ENCODE measurements around the gene FBXO17. TPM values are rescaled to one million over a fixed set of nuclear protein-coding genes. Genes with fewer than 3 reads are reported as not detected.

FBXO17 gene
- total and polyA plus RNA-seq, 9 donors, result 25.0 to 36.7 (median 29.1) TPM

DNA sequence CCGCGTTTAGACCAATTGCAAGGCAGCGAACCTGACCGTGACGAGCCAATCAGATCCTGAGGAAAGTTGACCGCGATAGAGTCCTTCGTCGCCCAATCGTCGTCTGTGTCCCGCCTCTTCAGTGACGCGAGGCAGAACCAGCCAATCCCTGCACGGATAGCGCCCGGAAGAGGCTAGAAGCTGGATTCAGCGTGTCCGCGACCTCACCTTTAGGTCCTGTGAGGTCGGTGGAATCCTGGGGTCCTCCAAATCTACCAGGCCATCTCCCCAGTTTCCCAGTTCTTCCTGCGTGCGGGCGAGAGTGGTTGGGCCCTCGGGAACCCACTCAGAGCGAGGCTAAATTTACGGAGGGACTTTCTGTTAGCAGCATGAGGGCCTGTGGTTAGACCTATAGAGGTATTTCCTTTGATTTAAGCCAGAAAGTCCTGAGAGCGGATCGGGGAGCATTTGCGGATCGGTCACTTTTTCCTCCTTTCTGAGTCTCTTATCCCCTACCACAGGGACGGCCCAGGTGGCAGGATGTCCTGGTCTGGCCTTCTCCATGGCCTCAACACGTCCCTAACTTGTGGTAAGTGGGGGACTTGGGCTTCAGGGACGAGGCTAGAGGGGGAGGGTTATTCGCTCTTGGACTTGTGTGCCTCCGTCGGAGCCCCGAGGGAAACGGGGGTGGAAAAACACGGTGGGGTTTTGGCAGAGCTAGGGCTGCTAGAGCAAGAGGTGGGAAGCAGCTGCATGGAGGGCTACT lies 44.6 kb downstream of the FBXO17 start, which contains the start of gene MRPS12:
Gene MRPS12 (plus strand): TSS at position 169 of the 745 bp plus-strand sequence. CDS start 351 bp downstream, at position 520.
- peaks cover 37% of the 10 kb centered on the region for H3K36me3 ChIP-seq (ENCODE audit: control insufficient read depth, insufficient read depth, low read length)
- peak within 1 kb of the TSS; percentile 95 for H3K27ac ChIP-seq (ENCODE audit: low read length)
- no peaks in the 10 kb centered on the region for H3K27me3 ChIP-seq (ENCODE audit: control insufficient read depth, insufficient read depth, low read length)
- H3K9me3 ChIP-seq (replicated peaks; ENCODE audit: control insufficient read depth, low read depth, low read length), result peaks cover 4% of the 10 kb centered on the region
- DNase-seq, result peak; percentile 100
- peak within 1 kb of the TSS; percentile 81 for H3K4me3 ChIP-seq (ENCODE audit: low read length)
- 2% methylated on average over 28 of the region's 40 CpGs for WGBS (ENCODE audit: insufficient coverage)
- H3K4me1 ChIP-seq (ENCODE audit: control insufficient read depth, insufficient read depth, low read length), result peaks cover 13% of the 10 kb centered on the region

GRCh38 chr19:38929929-38930775 lies 45.4 kb downstream of the FBXO17 start, which contains the start of gene SARS2:
SARS2 (minus strand) TSS chr19:38930763; CDS start chr19:38930736, 27 bp downstream.
- peak; percentile 96 for DNase-seq
- 3% methylated on average over 49 of the region's 49 CpGs for WGBS (ENCODE audit: insufficient coverage)
- no peaks in the 10 kb centered on the region for H3K27me3 ChIP-seq (ENCODE audit: control insufficient read depth, insufficient read depth, low read length)
- H3K9me3 ChIP-seq (replicated peaks; ENCODE audit: control insufficient read depth, low read depth, low read length), result peaks cover 4% of the 10 kb centered on the region
- peaks cover 13% of the 10 kb centered on the region for H3K4me1 ChIP-seq (ENCODE audit: control insufficient read depth, insufficient read depth, low read length)
- H3K36me3 ChIP-seq (ENCODE audit: control insufficient read depth, insufficient read depth, low read length), result peaks cover 44% of the 10 kb centered on the region
- H3K4me3 ChIP-seq (ENCODE audit: low read length), result peak within 1 kb of the TSS; percentile 81
- H3K27ac ChIP-seq (ENCODE audit: low read length), result peak within 1 kb of the TSS; percentile 95

DNA sequence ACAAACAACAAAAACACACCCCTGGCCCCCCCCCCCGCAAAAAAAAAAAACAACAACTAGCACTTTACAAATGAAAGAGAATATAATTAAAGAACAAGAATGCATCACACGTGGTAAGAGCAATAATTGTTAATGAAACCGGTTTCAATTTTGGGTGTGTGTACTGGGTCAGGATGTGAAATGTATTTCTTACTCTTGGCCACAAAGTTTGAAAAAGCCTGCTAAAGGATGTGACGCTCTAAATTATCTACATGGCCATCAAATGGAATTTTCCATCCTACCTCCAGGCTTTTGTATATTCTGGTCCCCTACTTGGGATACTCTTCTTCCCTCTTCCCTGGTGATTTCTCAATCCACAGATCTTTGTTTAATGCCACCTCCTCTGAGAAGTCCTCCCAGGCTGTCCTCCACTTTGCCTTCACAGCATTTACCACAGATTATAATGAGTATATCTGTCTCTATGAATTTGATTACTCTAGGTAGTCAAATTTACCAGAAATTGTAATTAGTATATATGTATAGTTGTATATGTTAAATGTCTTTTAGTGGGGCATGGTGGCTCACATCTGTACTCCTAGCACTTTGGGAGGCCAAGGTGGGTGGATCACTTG lies 47.0 kb downstream of the FBXO17 start:
- Histone ChIP-seq H3K27ac (ENCODE audit: low read length) (no peak overlapping the region), H3K4me3 (ENCODE audit: low read length) (no peak overlapping the region), H3K9me3 (replicated peaks; ENCODE audit: control insufficient read depth, low read depth, low read length) (no peaks in the 10 kb centered on the region), H3K4me1 (ENCODE audit: control insufficient read depth, insufficient read depth, low read length) (peaks cover 13% of the 10 kb centered on the region), H3K27me3 (ENCODE audit: control insufficient read depth, insufficient read depth, low read length) (no peaks in the 10 kb centered on the region), H3K36me3 (ENCODE audit: control insufficient read depth, insufficient read depth, low read length) (peaks cover 43% of the 10 kb centered on the region)
- no peak for DNase-seq
- WGBS (ENCODE audit: insufficient coverage), result 100% methylated on average over 1 of the region's 4 CpGs

- peaks cover 12% of the 10 kb centered on the region for H3K4me1 ChIP-seq (ENCODE audit: control insufficient read depth, insufficient read depth, low read length)
- H3K4me3 ChIP-seq (ENCODE audit: low read length), result no peak overlapping the region
- no peak for DNase-seq
- peaks cover 49% of the 10 kb centered on the region for H3K36me3 ChIP-seq (ENCODE audit: control insufficient read depth, insufficient read depth, low read length)
- WGBS (ENCODE audit: insufficient coverage), result 93% methylated on average over 7 of the region's 7 CpGs
- H3K9me3 ChIP-seq (replicated peaks; ENCODE audit: control insufficient read depth, low read depth, low read length), result no peaks in the 10 kb centered on the region
- no peak overlapping the region for H3K27ac ChIP-seq (ENCODE audit: low read length)
- H3K27me3 ChIP-seq (ENCODE audit: control insufficient read depth, insufficient read depth, low read length), result no peaks in the 10 kb centered on the region
Observed at GRCh38 chr19:38924388-38924787, 51.2 kb downstream of the FBXO17 start.

- Histone ChIP-seq H3K27ac (ENCODE audit: low read length) (no peak overlapping the region), H3K9me3 (replicated peaks; ENCODE audit: control insufficient read depth, low read depth, low read length) (no peaks in the 10 kb centered on the region), H3K36me3 (ENCODE audit: control insufficient read depth, insufficient read depth, low read length) (peaks cover 43% of the 10 kb centered on the region), H3K27me3 (ENCODE audit: control insufficient read depth, insufficient read depth, low read length) (no peaks in the 10 kb centered on the region), H3K4me1 (ENCODE audit: control insufficient read depth, insufficient read depth, low read length) (peaks cover 22% of the 10 kb centered on the region), H3K4me3 (ENCODE audit: low read length) (no peak overlapping the region)
- 100% methylated on average over 1 of the region's 5 CpGs for WGBS (ENCODE audit: insufficient coverage)
- no peak for DNase-seq
Observed at GRCh38 chr19:38922482-38922881, 53.1 kb downstream of the FBXO17 start.

DNA sequence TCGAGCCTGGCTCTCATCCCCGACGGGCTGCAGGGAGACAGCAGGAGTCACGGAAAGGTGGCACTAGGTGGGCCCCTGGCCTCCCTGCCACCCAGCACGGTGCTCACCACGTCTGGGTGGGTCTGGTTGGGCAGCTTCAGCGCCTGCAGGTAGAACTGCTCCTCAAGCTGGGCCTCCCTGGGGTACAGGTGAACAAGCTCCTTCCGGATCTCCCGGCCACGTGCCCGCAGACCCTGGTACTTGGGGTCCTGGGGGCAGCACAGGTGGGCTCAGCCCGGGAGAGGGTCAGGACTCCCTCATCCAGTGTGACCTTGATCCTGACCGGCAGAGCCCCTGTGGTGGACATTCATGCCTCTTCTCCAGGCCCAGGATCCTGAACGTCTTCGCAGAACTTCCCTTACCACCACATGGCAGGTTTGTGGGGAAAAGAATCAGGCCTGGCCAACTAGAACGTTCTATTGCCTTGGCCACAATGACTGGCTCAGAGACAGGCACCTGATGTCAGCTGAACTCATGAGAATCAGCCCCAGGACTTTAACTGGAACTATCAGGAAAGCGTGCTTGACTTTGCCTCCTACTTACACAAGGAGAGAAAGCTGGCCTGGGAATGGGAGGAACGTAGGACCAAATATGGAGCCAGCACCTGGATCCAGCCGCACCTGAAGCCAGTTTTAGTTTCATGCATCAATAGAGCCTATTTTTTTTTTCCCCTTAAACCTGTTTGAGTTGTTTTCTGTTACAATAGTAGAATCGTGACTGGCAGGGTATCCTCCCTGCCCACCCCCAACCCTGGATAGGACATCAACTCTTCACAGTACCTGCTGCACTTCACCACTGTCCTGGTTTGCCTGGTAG lies 53.9 kb downstream of the FBXO17 start:
- Histone ChIP-seq H3K4me1 (ENCODE audit: control insufficient read depth, insufficient read depth, low read length) (peaks cover 27% of the 10 kb centered on the region), H3K27me3 (ENCODE audit: control insufficient read depth, insufficient read depth, low read length) (no peaks in the 10 kb centered on the region), H3K4me3 (ENCODE audit: low read length) (no peak overlapping the region), H3K9me3 (replicated peaks; ENCODE audit: control insufficient read depth, low read depth, low read length) (no peaks in the 10 kb centered on the region), H3K27ac (ENCODE audit: low read length) (no peak overlapping the region), H3K36me3 (ENCODE audit: control insufficient read depth, insufficient read depth, low read length) (peaks cover 41% of the 10 kb centered on the region)
- DNase-seq, result no peak
- 81% methylated on average over 12 of the region's 20 CpGs for WGBS (ENCODE audit: insufficient coverage)

- WGBS (ENCODE audit: insufficient coverage), result 52% methylated on average over 8 of the region's 14 CpGs
- Histone ChIP-seq H3K36me3 (ENCODE audit: control insufficient read depth, insufficient read depth, low read length) (peaks cover 38% of the 10 kb centered on the region), H3K4me3 (ENCODE audit: low read length) (no peak overlapping the region), H3K4me1 (ENCODE audit: control insufficient read depth, insufficient read depth, low read length) (peaks cover 27% of the 10 kb centered on the region), H3K27ac (ENCODE audit: low read length) (peak overlapping the region; percentile 75), H3K9me3 (replicated peaks; ENCODE audit: control insufficient read depth, low read depth, low read length) (no peaks in the 10 kb centered on the region), H3K27me3 (ENCODE audit: control insufficient read depth, insufficient read depth, low read length) (no peaks in the 10 kb centered on the region)
- DNase-seq, result peak; percentile 33
Observed at GRCh38 chr19:38920602-38921419, 54.7 kb downstream of the FBXO17 start.

- peak; percentile 74 for DNase-seq
- Histone ChIP-seq H3K27me3 (ENCODE audit: control insufficient read depth, insufficient read depth, low read length) (no peaks in the 10 kb centered on the region), H3K27ac (ENCODE audit: low read length) (peak overlapping the region; percentile 75), H3K4me3 (ENCODE audit: low read length) (no peak overlapping the region), H3K36me3 (ENCODE audit: control insufficient read depth, insufficient read depth, low read length) (peaks cover 39% of the 10 kb centered on the region), H3K9me3 (replicated peaks; ENCODE audit: control insufficient read depth, low read depth, low read length) (no peaks in the 10 kb centered on the region), H3K4me1 (ENCODE audit: control insufficient read depth, insufficient read depth, low read length) (peaks cover 27% of the 10 kb centered on the region)
- 36% methylated on average over 19 of the region's 21 CpGs for WGBS (ENCODE audit: insufficient coverage)
Observed at GRCh38 chr19:38919837-38920601, 55.5 kb downstream of the FBXO17 start.
